ENCODE data around the gene WDFY3.
"Not testable (repeated sequence)": the region's sequence is repeated elsewhere in the genome, so short reads cannot be mapped to it uniquely, and the experiment has no call there.

WDFY3 gene

DNA sequence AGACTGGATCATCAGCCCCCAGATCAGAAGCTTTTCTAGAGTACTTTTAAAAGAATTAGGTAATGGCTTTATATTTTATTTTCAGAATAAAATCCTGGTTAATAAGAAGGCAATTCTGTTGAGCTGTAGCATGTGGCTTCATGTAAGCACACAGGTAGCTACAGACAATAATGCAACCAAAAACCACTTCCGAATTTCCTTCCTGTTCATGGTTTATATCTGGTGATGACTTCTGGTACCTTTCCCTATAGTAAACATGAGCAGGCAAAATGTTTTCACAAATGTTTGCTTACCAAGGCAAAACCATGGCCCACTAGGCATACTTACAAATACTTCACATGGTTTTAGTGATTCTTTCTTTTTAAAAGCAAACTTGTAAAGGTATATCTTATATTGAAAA, 239.0 kb downstream of the WDFY3 start:
- DNase-seq = no peak

DNA sequence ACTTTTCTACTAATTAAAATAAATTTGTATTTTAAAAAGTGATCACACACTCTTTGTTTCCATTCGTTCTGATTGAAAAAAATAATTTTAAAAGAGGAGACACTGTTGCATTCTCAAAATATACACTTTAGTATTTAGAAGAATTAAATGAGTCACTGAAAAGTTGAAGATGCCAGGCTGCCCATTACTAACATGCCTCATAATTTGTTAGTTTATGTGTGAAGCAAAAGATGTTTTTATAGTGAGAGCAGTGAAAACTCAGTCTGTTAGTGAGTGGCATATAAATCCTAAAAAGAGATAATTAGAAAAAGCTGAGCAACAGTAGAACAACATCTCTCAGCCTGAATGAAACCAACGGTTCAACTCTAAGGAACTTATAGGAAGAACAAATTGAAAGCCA, 240.1 kb downstream of the WDFY3 start:
- no peak for DNase-seq

DNA sequence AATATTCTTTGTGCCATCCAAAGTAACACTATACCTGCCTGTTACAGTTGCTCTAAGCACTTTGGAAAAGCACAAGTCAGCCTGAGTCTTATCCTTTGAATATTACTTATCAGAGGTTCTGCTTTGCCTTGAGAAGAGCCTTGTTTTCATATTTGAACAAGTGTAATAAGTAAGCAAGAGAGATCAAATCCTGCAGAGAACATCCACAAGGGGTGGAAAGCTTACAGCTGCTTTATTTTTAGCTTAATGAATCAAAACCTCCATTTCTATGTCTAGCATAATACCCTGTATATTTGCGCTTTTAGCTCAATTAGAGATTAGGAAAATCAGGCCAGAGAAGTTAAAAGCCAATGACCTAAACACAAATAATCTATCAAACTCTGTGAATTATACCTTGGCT, 243.8 kb downstream of the WDFY3 start:
- DNase-seq = no peak

DNA sequence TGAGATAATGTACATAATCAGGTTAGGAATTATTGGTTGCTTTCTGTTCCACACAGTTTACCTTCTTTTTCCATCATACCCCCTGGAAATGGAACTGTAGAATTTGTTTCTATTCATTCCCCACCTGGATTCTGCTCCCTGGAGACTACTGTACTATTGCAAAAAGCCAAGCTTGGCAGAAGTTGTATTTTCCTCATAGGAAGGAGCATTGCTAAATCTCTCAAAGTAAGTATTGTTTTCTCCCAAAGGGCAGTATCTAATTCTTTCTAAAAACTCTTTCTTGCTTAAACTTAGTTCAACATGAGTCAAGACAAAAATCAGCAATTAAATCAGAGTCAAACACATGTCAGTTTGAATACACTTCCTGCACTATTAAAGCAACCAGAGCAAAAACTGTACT, 247.4 kb downstream of the WDFY3 start:
- no peak for DNase-seq

DNA sequence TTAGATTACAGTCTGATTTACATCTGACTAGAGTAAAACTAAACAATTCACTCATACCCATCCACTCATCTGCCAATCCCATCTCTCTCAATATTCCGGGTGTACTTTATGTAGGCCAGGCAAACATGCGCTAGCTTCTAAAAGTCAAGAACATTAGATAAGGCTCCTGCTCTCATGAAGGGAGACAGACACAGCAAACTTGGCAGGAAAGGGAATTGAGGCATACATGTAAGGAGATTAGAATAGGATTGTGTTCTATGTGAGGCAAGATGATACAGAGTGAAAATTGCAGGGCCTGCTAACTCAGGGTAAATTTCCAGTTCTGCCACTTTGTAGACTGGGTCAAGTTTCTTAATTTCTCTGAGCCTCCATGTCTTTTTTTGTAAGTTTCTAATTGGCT, 247.8 kb downstream of the WDFY3 start:
- no peak for DNase-seq

DNA sequence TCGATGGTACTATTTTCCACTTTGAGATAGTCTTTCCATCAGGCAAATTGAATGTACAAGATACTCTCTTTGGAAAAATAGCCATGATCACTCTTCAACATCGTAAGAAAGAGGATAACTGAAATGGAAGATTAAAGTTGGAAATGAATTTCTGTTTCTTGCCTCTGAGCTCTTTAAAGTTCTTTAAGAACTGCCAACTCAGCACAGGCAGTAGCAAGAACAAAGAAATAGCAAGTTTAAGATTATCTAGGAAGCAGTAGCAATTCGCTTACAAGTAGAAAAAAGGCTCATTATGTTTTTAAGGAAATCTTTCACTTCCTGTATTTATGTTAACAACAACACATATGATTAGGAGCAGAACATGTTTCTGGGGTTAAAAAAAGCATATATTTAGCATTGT, 255.9 kb downstream of the WDFY3 start:
- no peak for DNase-seq

DNA sequence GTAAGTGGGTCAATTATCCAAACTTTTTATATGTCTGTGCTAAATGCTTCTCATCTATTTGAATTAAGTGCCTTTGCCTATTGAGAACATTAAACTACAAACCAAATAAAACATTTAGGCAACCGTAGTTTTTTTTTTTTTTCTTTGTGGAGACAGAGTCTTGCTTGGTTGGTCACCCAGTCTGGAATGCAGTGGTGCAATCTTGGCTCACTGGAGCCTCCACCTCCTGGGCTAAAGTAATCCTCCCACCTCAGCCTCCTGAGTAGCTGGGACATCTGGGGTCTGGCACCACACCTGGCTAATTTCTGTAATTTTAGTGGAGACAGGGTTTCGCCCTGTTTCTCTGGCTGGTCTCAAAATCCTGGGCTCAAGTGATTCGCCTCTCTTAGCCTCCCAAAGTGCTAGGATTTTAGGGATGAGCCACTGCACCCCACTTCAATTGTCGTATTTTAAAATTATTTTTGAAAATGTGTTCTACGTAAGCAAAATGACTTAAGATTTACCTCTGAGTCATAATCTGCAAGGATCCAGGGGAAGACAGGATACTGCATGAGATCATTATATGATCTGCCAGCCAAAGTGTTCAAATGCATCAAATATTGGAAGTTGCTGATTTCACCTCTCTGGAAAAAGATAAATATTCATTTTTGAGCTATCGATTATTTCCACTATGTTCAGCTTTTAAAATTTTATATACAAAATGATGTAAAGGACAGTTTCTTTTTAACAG, 257.9 kb downstream of the WDFY3 start:
- no peak for DNase-seq

DNA sequence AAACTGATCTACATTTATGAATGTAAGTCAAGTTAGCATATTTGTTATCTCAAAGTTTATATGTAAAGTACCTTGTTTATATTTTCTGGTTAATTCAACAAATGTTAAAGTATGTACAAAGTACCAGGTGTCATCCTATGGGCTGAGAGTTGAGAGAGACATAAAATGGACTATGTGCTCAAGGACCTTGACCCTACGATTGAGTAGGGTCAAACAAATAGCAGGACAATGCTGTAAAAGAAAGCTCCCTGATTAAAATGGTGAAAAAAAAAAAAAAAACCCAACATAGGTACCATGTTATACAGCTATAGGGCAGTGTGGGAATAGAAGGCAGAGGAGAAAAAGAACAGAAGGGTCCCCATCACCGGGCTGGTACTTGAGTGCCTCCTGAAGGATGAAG, 260.2 kb downstream of the WDFY3 start:
- no peak for DNase-seq

DNA sequence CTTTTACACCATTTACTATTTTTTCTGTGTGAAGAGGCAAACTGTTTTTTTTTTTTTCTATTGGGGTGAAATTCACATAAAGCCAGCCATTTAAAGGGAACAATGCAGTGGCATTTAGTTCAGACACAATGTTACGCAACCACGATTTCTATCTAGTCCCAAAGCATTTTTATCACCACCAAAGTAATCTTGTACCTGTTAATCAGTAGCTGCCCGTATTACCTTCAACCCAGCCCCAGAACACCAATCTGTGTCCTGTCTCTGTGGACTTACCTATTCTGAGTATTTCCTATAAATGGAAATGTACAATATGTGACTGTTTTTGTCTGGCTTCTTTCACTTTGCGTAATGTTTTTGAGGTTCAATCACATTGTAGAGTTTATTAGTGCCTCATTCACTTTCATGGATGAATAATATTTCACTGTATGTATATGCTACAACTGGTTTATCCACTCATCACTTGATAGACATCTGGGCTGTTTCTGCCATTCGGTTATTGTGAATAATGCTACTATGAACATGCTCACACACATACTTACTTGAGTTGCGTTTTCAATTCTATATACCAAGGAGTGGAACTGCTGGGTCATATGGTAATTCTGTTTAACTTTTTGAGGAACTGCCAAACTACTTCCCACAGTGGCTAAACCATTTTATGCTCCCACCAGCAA, 267.4 kb downstream of the WDFY3 start:
- no peak for DNase-seq

DNA sequence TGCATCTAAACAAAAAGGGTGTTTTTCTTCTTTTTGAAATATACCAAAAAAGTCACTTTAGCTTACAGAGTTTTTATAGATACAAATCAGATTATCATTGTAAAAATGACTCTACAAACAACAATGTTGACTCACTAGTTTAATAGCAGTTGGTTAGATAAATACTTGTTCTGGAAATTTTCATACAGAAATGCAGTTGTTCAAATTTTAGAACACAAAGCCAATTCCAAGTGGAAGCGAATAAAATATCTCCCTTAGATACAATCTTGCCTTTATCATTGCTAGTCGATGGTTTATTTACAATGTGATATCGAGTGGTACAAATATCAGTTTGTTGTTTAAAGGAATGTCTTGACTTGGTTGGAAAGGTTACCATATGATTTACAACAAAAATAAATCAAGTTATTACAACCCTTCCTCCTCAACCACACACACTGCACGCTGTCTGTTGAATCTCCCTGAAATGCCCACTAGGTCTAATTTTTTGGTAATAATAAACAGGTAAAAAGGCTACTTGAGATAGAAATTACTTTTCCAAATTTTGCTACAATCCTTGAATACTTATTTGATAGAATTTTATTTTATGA, 268.8 kb downstream of the WDFY3 start:
- DNase-seq = no peak

DNA sequence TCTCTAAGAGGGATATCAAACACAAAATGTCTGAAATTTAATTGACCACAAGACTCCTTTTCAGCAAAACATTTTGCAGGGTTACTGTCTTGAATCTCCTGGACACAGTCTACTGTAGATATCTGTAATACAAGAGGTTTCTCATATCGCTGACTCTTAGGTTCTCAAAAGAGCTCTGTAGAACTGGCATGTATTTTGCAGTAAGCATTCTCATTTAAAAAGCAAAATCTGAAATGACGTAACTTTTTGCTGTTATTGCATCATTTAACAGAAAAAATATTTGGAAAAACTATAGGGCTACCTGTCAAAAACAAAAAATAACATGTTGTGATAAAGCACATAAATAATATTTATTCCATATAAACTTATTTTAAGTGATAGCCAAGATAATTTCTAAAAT, 269.3 kb downstream of the WDFY3 start:
- DNase-seq = no peak

DNA sequence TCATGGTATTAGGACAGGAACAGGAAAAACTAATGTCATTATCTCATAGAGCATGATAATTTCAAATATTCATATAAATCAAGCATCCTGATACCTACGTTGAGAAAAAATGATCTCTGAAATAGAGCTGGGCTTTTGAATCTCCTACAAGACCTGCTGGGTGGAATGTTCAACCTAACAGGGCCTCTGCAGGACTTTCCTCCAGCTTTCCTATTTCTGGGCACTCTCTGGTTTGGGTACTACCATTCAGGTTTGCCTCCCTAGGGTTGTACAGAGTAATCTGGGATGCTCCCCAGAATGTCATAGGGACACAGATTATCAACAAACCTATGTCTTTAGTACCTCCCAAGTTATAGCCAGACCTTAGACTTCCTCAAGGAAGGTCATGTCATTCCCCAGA, 274.7 kb downstream of the WDFY3 start:
- no peak for DNase-seq

DNA sequence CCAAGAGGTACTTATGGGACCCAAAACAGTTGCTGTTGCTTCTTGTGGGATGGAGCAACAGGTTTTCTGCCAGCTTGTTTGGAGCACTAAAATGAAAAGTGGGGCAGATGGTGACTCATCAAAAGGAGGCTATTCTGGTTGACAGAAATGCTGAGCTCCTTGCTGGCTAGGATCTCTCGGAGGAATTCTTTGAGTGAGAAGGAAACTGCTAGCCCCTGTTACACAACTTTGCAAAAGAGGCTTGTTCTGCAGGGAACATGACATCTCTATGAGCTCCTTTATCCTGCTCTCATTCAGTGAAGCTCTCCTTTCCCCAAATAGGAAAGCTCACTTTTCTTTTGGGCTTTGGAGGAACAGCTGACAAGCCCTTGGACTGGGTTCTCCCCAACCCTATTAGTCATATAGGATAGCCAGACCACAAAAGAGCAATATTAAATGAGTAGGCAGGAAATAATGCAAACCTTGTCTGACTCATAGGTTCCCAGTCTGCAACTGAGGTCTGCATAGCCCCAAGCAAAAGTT, 275.3 kb downstream of the WDFY3 start:
- peak in 14 of 56 donors; percentile 5 to 52 (median 16) for DNase-seq

DNA sequence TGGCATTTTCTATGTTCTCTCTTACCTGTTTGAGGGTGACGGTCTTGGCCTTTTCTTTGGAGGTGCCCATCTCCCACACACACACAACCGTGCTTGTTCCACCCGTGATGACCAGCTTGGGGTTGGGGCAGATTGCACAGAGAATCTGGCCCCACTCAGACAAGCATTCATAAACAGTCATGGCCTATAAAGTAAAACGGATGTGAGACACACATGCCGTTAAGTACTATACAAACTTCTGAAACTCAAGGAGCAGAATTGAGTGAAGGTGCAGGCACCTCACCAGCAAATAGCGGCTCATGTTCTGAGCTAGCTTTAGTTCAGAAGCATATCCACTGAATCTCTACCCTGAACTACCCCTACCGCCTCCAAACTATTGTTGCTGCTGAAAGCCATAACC, 276.0 kb downstream of the WDFY3 start:
- no peak for DNase-seq

DNA sequence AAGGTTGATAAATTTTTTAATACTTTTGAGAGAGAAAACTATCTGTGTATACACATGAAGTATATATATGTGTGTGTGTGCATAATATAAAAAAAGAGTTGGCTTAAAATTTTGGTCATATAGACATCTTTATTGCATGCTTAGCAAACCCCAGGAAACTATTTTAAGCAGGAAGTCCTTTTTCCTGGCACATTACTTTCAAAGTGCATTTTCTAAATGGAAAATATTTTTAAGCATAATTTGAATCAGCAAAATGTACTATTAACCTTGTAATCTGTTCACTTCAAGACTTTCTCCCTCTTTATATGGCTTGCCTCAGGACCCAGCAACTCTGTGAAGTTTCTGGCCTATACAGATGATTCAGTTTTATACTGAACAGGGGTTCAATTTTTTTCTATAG, 277.3 kb downstream of the WDFY3 start:
- no peak for DNase-seq

DNA sequence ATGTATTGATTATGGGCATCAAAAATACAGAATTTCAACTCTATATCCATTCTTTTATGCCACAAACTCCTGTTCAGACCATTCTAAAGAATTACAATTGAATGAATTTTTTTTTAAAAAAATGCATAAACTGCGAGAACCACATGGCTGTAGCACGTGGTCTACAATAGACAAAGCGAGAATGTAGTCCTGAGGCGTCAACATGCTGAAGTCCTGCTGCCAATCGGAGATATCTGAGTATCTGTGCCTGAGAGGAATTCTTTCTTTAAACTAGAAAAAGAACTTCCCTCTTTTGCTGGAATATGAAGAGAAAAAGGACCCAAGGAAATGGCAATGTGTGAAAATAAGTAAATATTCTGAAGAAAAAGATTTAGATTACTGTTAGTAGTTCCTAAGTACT, 277.9 kb downstream of the WDFY3 start:
- DNase-seq = no peak

DNA sequence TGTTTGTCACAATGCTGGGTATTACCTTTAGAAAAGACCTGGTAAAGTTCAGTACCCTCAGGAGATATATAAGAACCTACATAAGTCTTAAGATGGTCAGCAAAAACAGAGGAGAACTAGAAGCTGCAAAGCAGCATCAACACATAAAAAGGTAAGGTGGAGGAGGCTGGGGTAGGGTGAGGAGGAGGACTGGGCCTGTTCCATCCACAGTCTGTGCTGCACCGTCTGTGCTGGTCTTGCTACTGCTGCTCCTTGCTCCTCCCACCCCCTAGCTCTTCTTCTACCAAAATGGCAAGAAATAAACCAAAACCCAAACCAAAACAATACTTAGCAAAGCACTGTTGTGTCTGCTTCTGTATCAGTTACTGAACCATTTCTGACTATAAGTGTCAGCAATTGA, 281.4 kb downstream of the WDFY3 start:
- no peak for DNase-seq

DNA sequence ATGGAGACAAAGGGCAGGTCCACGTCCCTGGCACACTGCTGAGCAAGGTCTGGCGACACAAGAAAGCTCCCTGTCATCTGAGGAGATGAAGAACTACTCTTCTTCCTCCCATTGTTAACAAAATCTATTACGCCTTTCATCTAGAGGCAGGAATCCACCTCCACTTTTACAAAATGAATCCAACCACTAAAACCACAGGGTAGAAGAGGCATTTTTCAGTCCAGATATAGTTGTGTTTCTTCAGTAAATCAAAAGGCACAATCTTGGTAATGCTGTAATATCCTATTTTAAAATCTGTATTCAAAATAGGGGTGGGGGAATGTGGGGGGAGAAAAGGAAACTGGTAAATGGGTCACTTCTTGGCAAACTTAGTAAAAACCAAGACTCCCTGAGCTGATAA, 282.1 kb downstream of the WDFY3 start:
- no peak for DNase-seq

DNA sequence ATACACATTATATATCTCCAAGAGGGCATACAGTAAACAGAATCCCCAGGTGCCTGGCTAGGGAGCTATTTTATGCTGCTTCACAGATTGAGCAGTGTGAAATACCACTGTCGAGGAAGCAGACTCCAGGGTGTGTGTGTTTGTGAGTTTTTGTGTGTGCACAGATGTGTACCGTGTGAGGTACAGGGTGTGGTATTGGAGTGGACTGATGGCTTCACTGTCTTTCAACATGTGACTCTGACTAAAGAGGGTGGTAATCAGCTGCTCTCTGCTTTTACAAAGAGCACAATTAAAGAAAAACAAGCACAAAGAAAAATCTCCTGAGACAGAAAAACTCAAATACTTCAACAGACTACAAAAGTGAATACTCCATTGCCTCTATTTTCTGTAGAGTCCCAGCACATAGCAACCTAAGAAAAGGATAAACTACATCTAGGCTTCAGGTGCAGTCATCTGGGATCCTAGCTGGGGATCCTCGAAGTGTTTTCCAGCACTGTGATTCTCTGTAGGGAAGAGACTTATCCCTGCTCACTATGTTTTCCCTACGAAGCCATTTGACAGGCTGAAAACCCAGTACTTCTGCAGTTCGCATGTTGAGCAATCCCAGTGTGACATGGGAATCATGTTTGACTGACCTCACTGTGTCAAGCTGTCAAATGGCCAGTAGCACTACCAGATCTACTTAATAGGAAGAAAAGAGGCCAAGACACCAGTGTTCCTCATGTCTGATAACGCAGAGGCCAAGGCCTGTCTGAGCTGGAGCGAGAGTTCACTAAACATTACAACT, 283.2 kb downstream of the WDFY3 start:
- DNase-seq = no peak

DNA sequence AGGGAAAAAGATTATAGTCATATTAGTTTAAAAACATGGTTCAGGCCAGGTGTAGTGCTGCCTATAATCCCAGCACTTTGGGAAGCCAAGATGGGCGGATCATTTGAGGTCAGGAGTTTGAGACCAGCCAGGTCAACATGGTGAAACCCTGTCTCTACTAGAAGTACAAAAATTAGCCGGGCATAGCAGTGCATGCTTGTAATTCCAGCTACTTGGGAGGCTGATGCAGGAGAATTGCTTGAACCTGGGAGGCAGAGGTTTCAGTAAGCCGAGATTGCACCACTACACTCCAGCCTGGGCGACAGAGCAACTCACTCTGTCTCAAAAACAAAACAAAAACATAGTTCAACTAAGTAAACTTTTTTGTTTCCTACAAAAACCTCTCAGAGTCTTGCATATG, 283.8 kb downstream of the WDFY3 start:
- not testable (repeated sequence) for DNase-seq

DNA sequence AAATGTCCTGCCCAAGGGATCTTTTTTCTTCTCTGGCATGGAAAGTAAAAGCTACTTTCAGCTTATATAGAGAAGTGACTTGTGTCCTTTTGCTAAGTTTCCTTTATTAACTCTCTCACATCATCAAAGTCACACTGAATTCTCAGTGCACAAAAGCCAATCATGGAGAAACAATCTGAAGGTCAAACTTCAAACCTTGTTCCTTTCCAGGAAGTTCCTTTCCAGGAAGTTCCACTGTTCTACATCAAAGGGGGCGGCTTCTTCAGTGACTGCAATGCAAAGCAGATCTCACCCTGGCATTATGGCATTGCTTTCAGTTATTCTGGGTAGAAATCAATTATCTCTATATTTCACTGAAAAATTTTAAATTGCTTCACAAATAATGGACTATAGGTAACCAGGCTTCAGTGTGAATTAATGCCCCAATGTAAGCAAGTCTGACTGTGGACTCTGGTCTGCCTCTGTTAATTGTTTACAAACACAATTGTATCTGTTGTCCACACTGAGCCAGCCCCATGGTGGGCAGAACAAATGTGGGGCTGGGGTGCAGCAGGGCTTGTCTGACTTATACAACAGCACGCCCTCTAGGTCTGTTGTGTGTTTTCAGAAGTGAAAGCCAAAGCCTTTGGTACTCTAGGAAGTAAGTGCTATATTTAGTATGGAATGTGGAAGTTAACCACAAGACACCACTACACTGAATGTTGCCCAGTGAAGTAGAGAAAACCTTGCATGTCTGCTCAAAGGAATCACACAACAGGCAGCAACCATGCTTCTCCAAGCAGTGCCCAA, 284.8 kb downstream of the WDFY3 start:
- peak in 18 of 56 donors; percentile 3 to 30 (median 14) for DNase-seq

All from nucleus accumbens (tissue), 56 donors.